ENCODE measurements around the gene PIGS. TPM values are rescaled to one million over a fixed set of nuclear protein-coding genes. Genes with fewer than 3 reads are reported as not detected.

The PIGS gene
- total RNA-seq, 4 donors from 2014 or later: 34.9 to 86.7 (median 46.9) TPM

DNA sequence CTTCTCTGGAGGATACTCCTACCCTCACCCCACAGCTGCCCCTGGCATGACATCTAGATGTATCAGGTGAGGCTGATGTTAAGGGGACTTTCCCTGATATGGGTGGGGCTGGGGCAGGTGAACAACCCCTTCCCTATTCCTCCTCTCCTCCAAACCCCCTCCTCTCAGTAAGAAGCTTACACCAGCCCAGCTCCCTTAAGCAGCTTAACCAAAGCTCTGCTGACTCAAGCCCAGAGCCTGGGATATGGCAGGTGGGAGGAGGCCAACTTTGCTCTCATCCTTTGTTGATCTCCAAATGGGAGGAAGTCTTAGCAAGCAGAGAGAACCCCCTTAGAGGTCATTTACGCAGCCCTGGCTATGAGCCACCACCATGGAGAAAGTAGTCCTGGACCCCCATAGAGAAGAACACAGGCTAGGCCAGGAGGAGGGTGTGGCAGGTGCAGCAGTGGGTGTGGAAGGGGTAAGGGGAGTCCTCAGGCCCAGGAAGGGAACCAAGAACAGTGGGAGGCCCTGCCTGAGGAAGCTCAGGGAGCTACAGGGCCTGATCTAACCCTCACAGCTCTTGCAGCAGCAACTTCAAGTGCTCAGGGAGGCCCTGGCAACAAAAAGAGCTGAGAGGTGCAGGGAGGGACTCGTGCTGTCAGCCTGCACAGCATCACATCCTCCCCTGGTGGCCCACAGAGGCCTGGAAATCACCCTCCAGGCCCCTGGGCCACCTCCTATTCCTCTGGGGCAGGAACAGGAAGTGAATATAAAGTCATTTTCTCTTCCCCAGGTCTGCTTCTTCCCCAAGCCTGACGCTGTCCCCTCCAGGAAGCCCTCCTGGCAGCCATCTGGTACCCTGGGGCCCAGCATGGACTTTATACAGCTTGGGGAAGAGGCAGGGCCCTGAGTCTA, 21.8 kb downstream of the PIGS start:
- TF ChIP-seq, protein P1, sequence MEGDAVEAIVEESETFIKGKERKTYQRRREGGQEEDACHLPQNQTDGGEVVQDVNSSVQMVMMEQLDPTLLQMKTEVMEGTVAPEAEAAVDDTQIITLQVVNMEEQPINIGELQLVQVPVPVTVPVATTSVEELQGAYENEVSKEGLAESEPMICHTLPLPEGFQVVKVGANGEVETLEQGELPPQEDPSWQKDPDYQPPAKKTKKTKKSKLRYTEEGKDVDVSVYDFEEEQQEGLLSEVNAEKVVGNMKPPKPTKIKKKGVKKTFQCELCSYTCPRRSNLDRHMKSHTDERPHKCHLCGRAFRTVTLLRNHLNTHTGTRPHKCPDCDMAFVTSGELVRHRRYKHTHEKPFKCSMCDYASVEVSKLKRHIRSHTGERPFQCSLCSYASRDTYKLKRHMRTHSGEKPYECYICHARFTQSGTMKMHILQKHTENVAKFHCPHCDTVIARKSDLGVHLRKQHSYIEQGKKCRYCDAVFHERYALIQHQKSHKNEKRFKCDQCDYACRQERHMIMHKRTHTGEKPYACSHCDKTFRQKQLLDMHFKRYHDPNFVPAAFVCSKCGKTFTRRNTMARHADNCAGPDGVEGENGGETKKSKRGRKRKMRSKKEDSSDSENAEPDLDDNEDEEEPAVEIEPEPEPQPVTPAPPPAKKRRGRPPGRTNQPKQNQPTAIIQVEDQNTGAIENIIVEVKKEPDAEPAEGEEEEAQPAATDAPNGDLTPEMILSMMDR (IDR thresholded peaks at IDR 0.05; ENCODE audit: low read depth): no peak

DNA sequence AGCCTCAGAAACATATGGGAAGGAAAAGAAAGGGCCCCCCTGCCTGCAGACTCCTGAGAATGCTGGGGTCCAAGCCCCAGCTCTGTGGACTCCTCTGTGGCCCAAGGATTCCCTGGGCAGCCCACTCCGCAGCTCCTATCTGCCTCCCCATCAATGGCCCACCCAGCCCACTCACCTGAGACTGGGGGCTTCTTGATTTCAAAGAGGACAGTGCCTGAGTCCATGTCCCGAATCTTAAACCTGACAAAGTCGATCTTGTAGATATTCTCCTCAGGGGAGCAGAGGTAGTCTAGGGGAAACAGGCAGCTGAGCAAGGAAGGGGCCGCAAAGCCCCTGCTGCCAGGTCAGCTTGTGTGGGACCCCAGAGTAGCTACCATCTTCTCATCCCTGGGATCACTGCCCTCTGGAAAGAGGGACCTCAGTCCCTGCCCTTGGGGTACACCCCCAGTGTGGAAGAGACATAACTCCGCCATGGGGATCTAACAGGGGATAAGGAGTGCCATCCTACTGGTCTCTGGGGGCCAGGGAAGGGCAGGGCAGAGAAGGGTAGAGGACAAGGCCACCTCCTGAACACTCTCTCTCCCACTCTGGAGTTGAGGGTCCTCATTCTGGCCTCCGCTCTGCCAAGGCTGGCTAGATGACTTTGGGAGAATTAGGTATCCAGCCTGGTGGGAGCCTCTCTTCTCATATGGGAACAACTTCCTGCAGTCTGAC, 22.8 kb downstream of the PIGS start:
- TF ChIP-seq, protein P1 (IDR thresholded peaks at IDR 0.05; ENCODE audit: low read depth): no peak

DNA sequence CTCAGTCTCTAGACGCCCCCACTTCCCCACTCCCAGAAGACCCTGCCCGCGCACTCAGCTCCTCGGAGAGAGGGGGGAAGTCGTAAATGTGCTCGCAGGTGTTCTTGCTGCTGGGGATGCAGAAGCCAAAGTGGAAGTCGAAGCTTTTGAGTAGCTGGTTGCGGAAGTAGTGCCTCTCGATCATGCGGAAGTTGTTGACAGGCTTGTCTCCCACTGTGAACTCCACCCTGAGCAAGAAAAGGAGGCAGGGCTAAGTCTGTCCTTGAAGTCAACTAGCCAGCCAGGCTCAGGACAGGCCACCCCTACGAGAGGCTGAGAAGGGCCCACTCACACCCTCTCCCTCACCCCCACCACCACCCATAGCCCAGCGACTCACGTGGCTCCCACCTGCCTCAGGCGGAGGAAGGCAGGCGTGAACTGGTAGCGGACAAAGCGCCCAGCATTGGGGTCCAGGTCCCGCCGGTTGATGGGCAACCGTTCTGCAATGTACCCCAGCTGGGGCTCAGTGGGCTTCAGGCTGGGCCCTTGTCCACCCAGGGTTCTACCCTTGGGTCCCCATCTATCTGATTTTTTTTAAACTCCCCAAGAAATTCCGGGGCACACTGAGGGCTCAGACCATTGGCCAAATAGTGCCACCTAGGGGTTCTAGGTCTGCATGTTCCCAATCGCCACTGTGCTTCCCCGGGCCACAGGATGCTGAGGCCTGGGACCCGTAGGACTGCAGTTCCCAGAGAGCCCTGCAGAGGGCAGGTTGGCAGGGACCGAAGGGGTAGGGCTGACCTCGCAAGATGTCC, 23.5 kb downstream of the PIGS start:
- TF ChIP-seq, protein P1 (IDR thresholded peaks at IDR 0.05; ENCODE audit: low read depth): no peak

DNA sequence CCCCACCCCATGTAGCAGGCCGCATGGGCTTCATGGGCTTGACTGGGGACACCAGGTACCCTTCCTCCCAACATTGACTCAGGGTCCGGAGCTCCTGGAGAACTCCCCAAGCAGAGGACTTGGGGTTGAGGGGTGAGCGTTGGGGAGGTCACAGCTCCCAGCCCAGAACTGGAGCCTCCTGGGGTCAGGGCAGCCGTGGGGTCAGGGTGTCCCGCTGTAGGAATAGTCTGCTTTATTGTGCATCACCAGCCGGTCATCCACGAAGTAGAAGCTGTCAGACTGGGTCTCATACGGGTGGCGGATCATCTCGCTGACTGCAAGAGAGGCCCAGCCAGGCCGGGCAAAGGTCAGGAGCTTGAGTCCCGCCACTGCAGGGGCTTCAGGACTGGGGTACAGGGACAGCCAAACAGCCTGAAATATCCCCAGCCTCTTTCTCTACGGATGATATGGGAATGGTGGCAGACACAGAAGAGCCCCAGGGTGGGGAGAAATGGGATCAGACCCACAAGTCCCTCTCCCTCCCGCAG, 24.2 kb downstream of the PIGS start:
- TF ChIP-seq, protein P1 (IDR thresholded peaks at IDR 0.05; ENCODE audit: low read depth): no peak

DNA sequence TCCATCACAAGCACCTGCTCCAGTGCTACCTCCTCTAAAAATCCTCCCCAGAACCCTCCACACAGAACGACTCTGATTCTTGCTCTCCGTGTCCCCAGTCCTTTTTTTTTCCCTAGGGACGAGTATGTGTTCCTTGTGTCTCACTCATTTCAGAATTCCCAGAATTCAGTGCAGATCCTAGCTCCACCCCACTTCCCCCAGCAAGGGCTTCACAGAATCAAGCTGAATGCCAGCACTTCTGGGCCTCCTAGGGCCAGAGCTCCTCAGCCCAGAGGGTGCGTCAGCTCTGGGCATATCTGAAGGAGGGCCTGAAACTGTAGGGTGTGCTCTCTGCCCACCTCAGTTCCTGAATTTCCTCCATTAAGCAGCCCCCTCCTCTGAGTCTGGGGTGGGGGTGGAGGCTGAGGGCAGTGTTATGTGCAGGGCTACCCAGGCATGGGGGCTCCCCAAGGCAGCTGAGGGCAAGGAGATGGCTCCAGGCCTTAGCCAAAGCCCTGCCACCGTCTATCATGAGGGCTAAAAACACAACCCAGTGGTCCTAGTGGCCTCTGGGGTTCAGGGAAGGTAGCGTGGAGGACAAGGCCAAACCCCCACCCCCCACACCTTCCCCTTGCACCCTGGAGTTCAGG, 25.4 kb downstream of the PIGS start:
- TF ChIP-seq, protein P1 (IDR thresholded peaks at IDR 0.05; ENCODE audit: low read depth): no peak

DNA sequence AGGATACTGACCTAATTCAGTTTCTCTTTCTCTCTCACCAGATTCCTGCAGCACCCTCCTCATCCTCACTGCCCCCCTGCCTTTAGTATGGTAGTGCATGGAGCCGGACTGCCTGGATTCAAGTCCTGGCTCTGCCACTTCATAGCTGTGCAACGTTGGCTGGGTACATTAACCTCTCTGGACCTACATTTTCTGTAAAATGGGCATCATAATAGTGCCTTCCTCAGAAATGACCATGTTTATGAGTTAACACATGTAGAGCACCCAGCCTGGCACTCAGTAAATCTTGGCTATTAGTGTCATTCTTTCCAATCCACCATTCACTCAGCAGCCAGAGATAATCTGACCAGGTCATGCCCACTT, 26.2 kb downstream of the PIGS start:
- TF ChIP-seq, protein P1 (IDR thresholded peaks at IDR 0.05; ENCODE audit: low read depth): no peak

Measured in subcutaneous adipose tissue (tissue), 4 donors.